PC-9 (cell line): ENCODE data around the gene RBM10. TPM values are rescaled to one million over a fixed set of nuclear protein-coding genes. Genes with fewer than 3 reads are reported as not detected.

Experiments used
- BruUV-seq: library from RNA; stranded (reverse); fragments of 400-500 nt; replicated peaks from 2 replicates; lab custom pipeline; 2021; lab: Mats Ljungman, UMichigan
- CTCF ChIA-PET: fragments of 300-600 bp; sonication (Branson Sonifier 250); formaldehyde crosslinking; loops from one replicate; lab custom pipeline; 2022; ENCODE audit warnings: antibody characterized with exemption; lab: Charles Lee
- POLR2A ChIA-PET: fragments of 300-600 bp; sonication (Branson Sonifier 250); formaldehyde crosslinking; loops from one replicate; lab custom pipeline; 2022; ENCODE audit warnings: antibody characterized with exemption; ENCODE audit not compliant: unreplicated experiment; lab: Charles Lee
- DNase-seq, 2 experiments: peaks; one replicate each; pipeline versions ENCODE4 v3.0.0 to v3.0.0-alpha.2; 2015 to 2022; ENCODE audit warnings: mixed read lengths in 1 of 2
- H2AFZ ChIP-seq: fragments of 200-600 bp; sonication (generic); 2 replicates; pipeline ENCODE4 v1.8.1; 2017; ENCODE audit warnings: antibody characterized with exemption
- H3F3A ChIP-seq: fragments of 200-600 bp; sonication (generic); 2 replicates; pipeline ENCODE4 v1.8.1; 2017; ENCODE audit warnings: antibody characterized with exemption, mild to moderate bottlenecking, low read depth; ENCODE audit not compliant: insufficient read depth
- H3K27ac ChIP-seq: fragments of 200-600 bp; sonication (generic); 2 replicates; pipeline ENCODE4 v1.6.1; 2016; ENCODE audit warnings: mixed run types
- H3K27me3 ChIP-seq: fragments of 200-600 bp; sonication (generic); 2 replicates; pipeline ENCODE4 v1.6.1; 2016; ENCODE audit warnings: low read depth, mixed run types; ENCODE audit not compliant: insufficient read depth
- H3K36me3 ChIP-seq: fragments of 200-600 bp; sonication (generic); 2 replicates; pipeline ENCODE4 v1.6.1; 2016; ENCODE audit warnings: low read depth, mixed run types
- H3K4me1 ChIP-seq: fragments of 200-600 bp; sonication (generic); replicated peaks from 2 replicates; pipeline ENCODE4 v1.6.1; 2016; ENCODE audit warnings: mixed run types; ENCODE audit not compliant: insufficient read depth
- H3K4me2 ChIP-seq: fragments of 200-600 bp; sonication (generic); 2 replicates; pipeline ENCODE4 v1.6.1; 2017; ENCODE audit warnings: mixed run types
- H3K4me3 ChIP-seq: fragments of 200-600 bp; sonication (generic); 2 replicates; pipeline ENCODE4 v1.6.1; 2016; ENCODE audit warnings: mixed run types
- H3K79me2 ChIP-seq: fragments of 200-600 bp; sonication (generic); 2 replicates; pipeline ENCODE4 v1.6.1; 2017; ENCODE audit warnings: low read depth, mixed run types
- H3K9me2 ChIP-seq: fragments of 200-600 bp; sonication (generic); 2 replicates; pipeline ENCODE4 v1.8.1; 2017; ENCODE audit warnings: mild to moderate bottlenecking; ENCODE audit not compliant: insufficient read depth
- H3K9me3 ChIP-seq: fragments of 200-600 bp; sonication (generic); 2 replicates; pipeline ENCODE4 v1.8.1; 2016; ENCODE audit warnings: low read depth; ENCODE audit not compliant: insufficient read depth
- H4K20me1 ChIP-seq: fragments of 200-600 bp; sonication (generic); 2 replicates; pipeline ENCODE4 v1.8.1; 2017; ENCODE audit not compliant: insufficient read depth
- CTCF ChIP-seq: fragments of 200-600 bp; sonication (generic); conservative IDR thresholded peaks from 2 replicates; pipeline ENCODE4 v1.6.1; 2017; ENCODE audit warnings: mixed run types, antibody characterized with exemption, mild to moderate bottlenecking, moderate library complexity
- EZH2 ChIP-seq: fragments of 200-600 bp; sonication (generic); IDR thresholded peaks from 2 replicates; pipeline ENCODE4 v1.8.0; 2017; ENCODE audit warnings: antibody characterized with exemption, low read depth
- intact Hi-C: fragments of 100-400 bp; cut with micrococcal nuclease; formaldehyde crosslinking; loops from one replicate; pipeline ENCODE4 v1.10.0; 2022; ENCODE audit not compliant: unreplicated experiment
- total RNA-seq: library from RNA; stranded (reverse); gene quantifications from 2 replicates; pipeline ENCODE4 v1.2.3, GENCODE V29; 2021

The RBM10 gene
- total RNA-seq, 1 experiment from 2014 or later, result 34.8 TPM

GRCh38 chrX:47143894-47144625, 961 bp upstream of the RBM10 start:
- no peak for TF ChIP-seq EZH2
- TF ChIP-seq CTCF, result no peak
- H3K9me2 ChIP-seq, result no peaks in the 10 kb centered on the region
- H3K27ac ChIP-seq, result peak overlapping the region; percentile 81; the same call in 1 of the 2 replicates
- H3K9me3 ChIP-seq, result no peaks in the 10 kb centered on the region
- H3K4me2 ChIP-seq, result peak overlapping the region; percentile 65
- no peaks in the 10 kb centered on the region for H3K36me3 ChIP-seq
- peaks cover 39% of the 10 kb centered on the region for H3K79me2 ChIP-seq
- ChIA-PET POLR2A (no interaction called here), CTCF (interaction anchor here (1.0 kb wide), 1 partner anchor 10 kb away, joined by 3 read pairs; no protein-coding TSS in a partner anchor)
- intact Hi-C loops, result no loop called here
- no peaks in the 10 kb centered on the region for H3K27me3 ChIP-seq
- no peak for DNase-seq
- peaks cover 5% of the 10 kb centered on the region; the same call in 1 of the 2 replicates for H4K20me1 ChIP-seq
- peak overlapping the region; percentile 39; the same call in 1 of the 2 replicates for H2AFZ ChIP-seq
- H3F3A ChIP-seq, result no peaks in the 10 kb centered on the region
- H3K4me3 ChIP-seq, result peak overlapping the region; percentile 57
- H3K4me1 ChIP-seq, result no peaks in the 10 kb centered on the region
- TSS peak; percentile 67 for BruUV-seq

- no TSS peak for BruUV-seq
- peak overlapping the region; percentile 57; the same call in 1 of the 2 replicates for H3K4me3 ChIP-seq
- H3K27me3 ChIP-seq, result no peaks in the 10 kb centered on the region
- H3K36me3 ChIP-seq, result no peaks in the 10 kb centered on the region
- no peaks in the 10 kb centered on the region for H3K9me3 ChIP-seq
- H3F3A ChIP-seq, result no peaks in the 10 kb centered on the region
- peak overlapping the region; percentile 68 for H3K4me2 ChIP-seq
- H3K79me2 ChIP-seq, result peaks cover 48% of the 10 kb centered on the region
- intact Hi-C loops, result no loop called here
- H2AFZ ChIP-seq, result no peak overlapping the region
- no peak for DNase-seq
- peaks cover 5% of the 10 kb centered on the region; the same call in 1 of the 2 replicates for H4K20me1 ChIP-seq
- no peak for TF ChIP-seq CTCF
- no peak for TF ChIP-seq EZH2
- H3K27ac ChIP-seq, result peak overlapping the region; percentile 81
- CTCF ChIA-PET, result no interaction called here
- H3K4me1 ChIP-seq, result no peaks in the 10 kb centered on the region
- no peaks in the 10 kb centered on the region for H3K9me2 ChIP-seq
- POLR2A ChIA-PET, result interaction anchor here (0.6 kb wide), 1 partner anchor 16 kb away, joined by 9 read pairs; no protein-coding TSS in a partner anchor
These were observed 537 bp downstream of the RBM10 start for GRCh38 chrX:47145395-47146120.

- Histone ChIP-seq H2AFZ (no peak overlapping the region), H3K27ac (no peak overlapping the region), H3K27me3 (no peaks in the 10 kb centered on the region), H3K79me2 (peaks cover 50% of the 10 kb centered on the region), H3F3A (no peaks in the 10 kb centered on the region), H3K9me3 (no peaks in the 10 kb centered on the region), H3K4me3 (peak overlapping the region; percentile 57; the same call in 1 of the 2 replicates), H3K4me1 (no peaks in the 10 kb centered on the region), H4K20me1 (peaks cover 5% of the 10 kb centered on the region; the same call in 1 of the 2 replicates), H3K36me3 (no peaks in the 10 kb centered on the region), H3K9me2 (no peaks in the 10 kb centered on the region), H3K4me2 (peak overlapping the region; percentile 68)
- no peak for DNase-seq
- ChIA-PET POLR2A (no interaction called here), CTCF (no interaction called here)
- intact Hi-C loops, result no loop called here
- TF ChIP-seq EZH2 (no peak), CTCF (no peak)
- TSS peak; percentile 53 for BruUV-seq
These were observed 1.3 kb downstream of the RBM10 start for GRCh38 chrX:47146121-47146935.
